Measurements from ENCODE around the gene PSMD3. TPM values are rescaled to one million over a fixed set of nuclear protein-coding genes. Genes with fewer than 3 reads are reported as not detected.

PSMD3 gene
- total RNA-seq, 2 donors from 2014 or later = 152 to 164 TPM

DNA sequence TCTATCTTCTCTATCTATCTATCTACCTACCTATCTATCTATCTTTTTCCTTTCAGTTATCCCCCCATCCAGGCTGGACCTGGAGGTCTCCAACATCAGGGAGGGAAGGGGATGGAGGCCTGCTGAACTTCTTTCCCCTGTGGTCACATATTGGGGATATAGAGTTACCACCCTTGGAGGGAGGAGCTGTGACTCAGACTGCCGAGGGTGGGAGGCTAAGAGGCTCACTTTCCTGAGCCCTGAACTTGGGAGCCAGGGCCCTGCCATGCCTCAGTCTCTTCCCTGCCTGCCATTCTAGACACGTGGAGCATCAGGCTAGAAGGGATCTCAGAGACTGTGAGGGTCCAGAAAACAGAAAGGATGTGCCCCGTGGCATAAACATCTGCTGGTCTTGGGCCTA, 44.7 kb upstream of the PSMD3 start:
- H3K36me3 ChIP-seq (ENCODE audit: control insufficient read depth, insufficient read depth, low read length) = no peaks in the 10 kb centered on the region
- H3K4me3 ChIP-seq (ENCODE audit: low read length) = no peak overlapping the region
- no peaks in the 10 kb centered on the region for H3K4me1 ChIP-seq (ENCODE audit: control insufficient read depth, insufficient read depth, low read length)
- Mint-ChIP-seq H3K4me1 (peaks cover 14% of the 10 kb centered on the region), H3K27ac (no peak overlapping the region), H3K9me3 (no peaks in the 10 kb centered on the region), H3K27me3 (ENCODE audit: insufficient read depth) (no peaks in the 10 kb centered on the region), H3K4me3 (no peak overlapping the region), H3K36me3 (ENCODE audit: low read depth) (no peaks in the 10 kb centered on the region)
- no peak overlapping the region for H3K9ac ChIP-seq (ENCODE audit: extremely low read depth, low read length, poor library complexity, severe bottlenecking)
- H3K27me3 ChIP-seq (ENCODE audit: control insufficient read depth, insufficient read depth, low read length, poor library complexity, severe bottlenecking) = no peaks in the 10 kb centered on the region
- H3K9me3 ChIP-seq (ENCODE audit: control insufficient read depth, low read length) = no peaks in the 10 kb centered on the region
- TF ChIP-seq, protein P1, sequence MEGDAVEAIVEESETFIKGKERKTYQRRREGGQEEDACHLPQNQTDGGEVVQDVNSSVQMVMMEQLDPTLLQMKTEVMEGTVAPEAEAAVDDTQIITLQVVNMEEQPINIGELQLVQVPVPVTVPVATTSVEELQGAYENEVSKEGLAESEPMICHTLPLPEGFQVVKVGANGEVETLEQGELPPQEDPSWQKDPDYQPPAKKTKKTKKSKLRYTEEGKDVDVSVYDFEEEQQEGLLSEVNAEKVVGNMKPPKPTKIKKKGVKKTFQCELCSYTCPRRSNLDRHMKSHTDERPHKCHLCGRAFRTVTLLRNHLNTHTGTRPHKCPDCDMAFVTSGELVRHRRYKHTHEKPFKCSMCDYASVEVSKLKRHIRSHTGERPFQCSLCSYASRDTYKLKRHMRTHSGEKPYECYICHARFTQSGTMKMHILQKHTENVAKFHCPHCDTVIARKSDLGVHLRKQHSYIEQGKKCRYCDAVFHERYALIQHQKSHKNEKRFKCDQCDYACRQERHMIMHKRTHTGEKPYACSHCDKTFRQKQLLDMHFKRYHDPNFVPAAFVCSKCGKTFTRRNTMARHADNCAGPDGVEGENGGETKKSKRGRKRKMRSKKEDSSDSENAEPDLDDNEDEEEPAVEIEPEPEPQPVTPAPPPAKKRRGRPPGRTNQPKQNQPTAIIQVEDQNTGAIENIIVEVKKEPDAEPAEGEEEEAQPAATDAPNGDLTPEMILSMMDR (conservative IDR thresholded peaks at IDR 0.05) = no peak
- 44 to 64% methylated on average over 3 of the region's 3 CpGs for WGBS, 2 experiments (ENCODE audit: insufficient coverage in 1 of 2, insufficient read length in 1 of 2)
- H3K27ac ChIP-seq (ENCODE audit: low read depth, low read length) = no peak overlapping the region
- DNase-seq = no peak

DNA sequence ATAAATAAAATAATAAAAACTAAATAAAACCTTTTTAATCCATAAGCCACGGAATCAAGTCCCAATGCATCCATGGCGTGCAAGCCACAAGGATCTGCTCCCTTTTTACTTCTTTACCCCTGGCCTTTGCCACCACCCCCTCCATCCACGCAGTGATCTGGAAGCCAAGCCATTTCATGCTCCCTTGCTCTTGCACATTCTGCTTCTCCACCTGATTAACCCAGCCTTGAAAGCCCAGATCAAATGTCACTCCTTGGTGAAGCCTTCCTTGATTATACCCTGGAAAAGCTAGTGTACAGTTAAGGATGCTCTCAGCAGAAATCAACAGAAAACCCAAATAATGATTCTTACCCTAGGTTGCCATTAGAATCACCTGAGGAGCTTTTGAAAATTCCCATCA, 43.2 kb upstream of the PSMD3 start:
- H3K27ac ChIP-seq (ENCODE audit: low read depth, low read length) = no peak overlapping the region
- 92 to 100% methylated on average over 2 to 3 of the region's 3 CpGs for WGBS, 2 experiments (ENCODE audit: insufficient coverage in 1 of 2, insufficient read length in 1 of 2)
- peaks cover 14% of the 10 kb centered on the region for H3K4me1 Mint-ChIP-seq
- H3K4me3 ChIP-seq (ENCODE audit: low read length) = no peak overlapping the region
- no peaks in the 10 kb centered on the region for H3K9me3 ChIP-seq (ENCODE audit: control insufficient read depth, low read length)
- H3K27ac Mint-ChIP-seq = no peak overlapping the region
- no peaks in the 10 kb centered on the region for H3K9me3 Mint-ChIP-seq
- H3K27me3 Mint-ChIP-seq (ENCODE audit: insufficient read depth) = peaks cover 3% of the 10 kb centered on the region
- DNase-seq = no peak
- H3K36me3 Mint-ChIP-seq (ENCODE audit: low read depth) = no peaks in the 10 kb centered on the region
- TF ChIP-seq, protein P1 (conservative IDR thresholded peaks at IDR 0.05) = no peak
- no peaks in the 10 kb centered on the region for H3K36me3 ChIP-seq (ENCODE audit: control insufficient read depth, insufficient read depth, low read length)
- no peak overlapping the region for H3K4me3 Mint-ChIP-seq
- H3K9ac ChIP-seq (ENCODE audit: extremely low read depth, low read length, poor library complexity, severe bottlenecking) = no peak overlapping the region
- no peaks in the 10 kb centered on the region for H3K27me3 ChIP-seq (ENCODE audit: control insufficient read depth, insufficient read depth, low read length, poor library complexity, severe bottlenecking)
- H3K4me1 ChIP-seq (ENCODE audit: control insufficient read depth, insufficient read depth, low read length) = no peaks in the 10 kb centered on the region

DNA sequence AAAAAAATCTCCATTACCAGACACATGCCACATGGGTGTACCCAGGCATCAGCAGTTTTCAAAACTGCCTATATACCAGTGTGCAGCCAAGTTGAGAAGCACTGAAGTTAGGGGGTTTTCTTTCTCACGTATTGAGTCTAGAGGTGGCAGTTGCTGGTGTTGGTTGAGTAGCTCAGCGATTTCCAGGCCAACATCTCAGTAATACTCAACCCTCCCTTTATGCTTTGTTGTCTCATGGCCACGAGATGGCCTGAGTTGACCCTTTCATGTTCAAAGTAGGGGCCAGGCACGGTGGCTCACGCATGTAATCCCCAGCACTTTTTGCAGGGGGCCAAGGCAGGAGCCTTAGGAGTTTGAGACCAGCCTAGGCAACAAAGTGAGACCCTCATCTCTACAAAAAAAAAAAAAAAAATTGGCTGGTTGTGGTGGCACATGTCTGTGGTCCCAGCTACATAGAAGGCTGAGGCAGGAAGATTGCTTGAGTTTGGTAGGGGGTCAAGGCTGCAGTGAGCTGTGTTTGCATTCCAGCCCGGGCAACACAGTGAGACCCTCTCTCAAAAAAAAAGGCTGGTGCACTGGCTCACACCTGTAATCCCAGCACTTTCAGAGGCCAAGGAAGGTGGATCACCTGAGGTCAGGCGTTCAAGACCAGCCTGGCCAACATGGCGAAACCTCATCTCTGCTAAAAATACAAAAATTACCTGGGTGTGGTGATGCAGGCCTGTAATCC, 42.3 kb upstream of the PSMD3 start:
- Mint-ChIP-seq H3K4me1 (peaks cover 14% of the 10 kb centered on the region), H3K9me3 (no peaks in the 10 kb centered on the region), H3K36me3 (ENCODE audit: low read depth) (no peaks in the 10 kb centered on the region), H3K27me3 (ENCODE audit: insufficient read depth) (peaks cover 6% of the 10 kb centered on the region), H3K27ac (no peak overlapping the region), H3K4me3 (no peak overlapping the region)
- Histone ChIP-seq H3K27me3 (ENCODE audit: control insufficient read depth, insufficient read depth, low read length, poor library complexity, severe bottlenecking) (no peaks in the 10 kb centered on the region), H3K36me3 (ENCODE audit: control insufficient read depth, insufficient read depth, low read length) (no peaks in the 10 kb centered on the region), H3K4me3 (ENCODE audit: low read length) (no peak overlapping the region), H3K9ac (ENCODE audit: extremely low read depth, low read length, poor library complexity, severe bottlenecking) (no peak overlapping the region), H3K4me1 (ENCODE audit: control insufficient read depth, insufficient read depth, low read length) (no peaks in the 10 kb centered on the region), H3K27ac (ENCODE audit: low read depth, low read length) (no peak overlapping the region), H3K9me3 (ENCODE audit: control insufficient read depth, low read length) (no peaks in the 10 kb centered on the region)
- TF ChIP-seq, protein P1 (conservative IDR thresholded peaks at IDR 0.05) = no peak
- peak; percentile 39 for DNase-seq
- 87 to 90% methylated on average over 4 to 8 of the region's 8 CpGs for WGBS, 2 experiments (ENCODE audit: insufficient coverage in 1 of 2, insufficient read length in 1 of 2)
